GM21367 (cell line): ENCODE results near the gene SLC13A4.

Source experiments
- ATAC-seq: cut with Tn5 transposase; IDR thresholded peaks from one replicate; pipeline ENCODE4 v1.9.1; 2021; ENCODE audit not compliant: unreplicated experiment

Gene SLC13A4

DNA sequence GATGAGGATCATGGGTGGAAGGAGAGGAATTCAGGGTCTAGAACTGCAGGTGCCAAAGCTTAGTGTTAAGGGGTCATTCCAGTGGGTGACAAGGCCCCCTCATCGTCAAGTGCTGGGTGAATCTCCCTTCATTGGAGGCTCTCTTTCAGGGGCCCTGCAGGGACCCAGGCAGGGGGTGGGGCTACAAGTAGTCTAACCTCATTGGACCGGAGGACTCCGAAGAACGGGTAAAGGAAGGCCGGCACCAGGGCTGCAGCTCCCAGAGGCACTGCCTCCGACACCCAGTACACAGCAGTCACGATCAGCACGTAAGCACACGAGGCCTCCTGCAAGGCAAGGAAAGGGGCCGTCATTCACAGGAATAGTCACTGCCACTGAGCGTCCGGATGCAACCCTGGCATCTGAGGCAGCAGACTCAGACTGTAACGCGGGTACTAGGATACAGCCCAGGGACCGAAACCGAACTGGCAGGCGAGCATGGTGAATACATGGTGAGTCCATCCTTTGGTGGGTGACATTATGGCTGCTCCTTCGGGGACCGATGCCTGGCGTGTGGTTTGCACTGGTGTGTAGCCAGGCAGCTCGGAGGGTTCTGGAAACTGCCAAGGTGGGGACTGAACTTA is 6.7 kb downstream of the SLC13A4 start:
- ATAC-seq, result no peak

DNA sequence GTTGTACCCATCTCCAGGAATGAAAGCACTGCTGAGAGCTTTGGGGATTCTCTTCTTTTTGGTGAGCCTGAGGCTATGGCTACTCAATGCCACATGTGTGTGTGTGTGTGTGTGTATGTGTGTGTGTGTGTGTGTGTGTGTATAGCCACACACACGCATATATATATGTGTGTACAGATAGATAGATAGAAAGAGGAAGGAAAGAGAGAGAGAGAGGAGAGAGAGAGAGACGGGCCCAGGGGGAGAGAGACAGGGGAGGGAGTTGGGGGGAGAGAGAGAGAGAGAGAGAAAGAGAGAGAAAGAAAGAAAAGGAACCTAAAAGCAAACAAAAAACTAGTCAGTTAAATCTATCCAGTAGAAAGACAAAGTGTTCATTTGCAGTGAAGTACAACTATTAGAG is 8.3 kb downstream of the SLC13A4 start:
- ATAC-seq, result no peak

DNA sequence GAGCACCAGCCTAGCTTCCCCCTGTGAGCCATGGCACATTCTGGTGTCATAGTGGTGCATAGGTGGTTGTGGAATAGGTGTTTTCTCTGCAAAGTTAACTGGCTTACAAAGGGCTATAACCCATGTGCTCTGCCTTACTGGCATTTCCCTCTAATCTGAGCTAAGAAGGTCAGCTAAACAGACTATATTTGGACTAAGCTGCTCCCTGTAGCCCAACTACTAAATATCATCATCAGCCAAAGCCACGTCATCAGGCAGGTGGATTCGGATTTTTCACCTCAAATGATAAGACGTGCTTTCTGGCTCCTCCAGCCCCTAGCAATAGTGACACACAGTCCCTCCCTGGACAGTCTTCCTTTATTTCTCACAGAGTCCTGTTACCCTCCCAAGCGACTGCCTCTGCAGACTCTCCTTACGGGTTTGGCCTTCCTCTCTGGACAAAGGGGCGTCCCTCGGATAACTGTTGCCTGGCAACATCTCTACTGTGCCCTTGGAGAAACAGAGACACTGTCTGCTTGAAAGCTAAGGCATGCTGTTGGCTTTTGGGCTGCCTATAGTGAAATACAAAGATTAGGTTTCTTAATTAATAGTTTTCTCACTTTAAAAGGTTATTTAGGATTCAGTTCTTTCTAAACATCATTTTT is 9.1 kb downstream of the SLC13A4 start:
- no peak for ATAC-seq

DNA sequence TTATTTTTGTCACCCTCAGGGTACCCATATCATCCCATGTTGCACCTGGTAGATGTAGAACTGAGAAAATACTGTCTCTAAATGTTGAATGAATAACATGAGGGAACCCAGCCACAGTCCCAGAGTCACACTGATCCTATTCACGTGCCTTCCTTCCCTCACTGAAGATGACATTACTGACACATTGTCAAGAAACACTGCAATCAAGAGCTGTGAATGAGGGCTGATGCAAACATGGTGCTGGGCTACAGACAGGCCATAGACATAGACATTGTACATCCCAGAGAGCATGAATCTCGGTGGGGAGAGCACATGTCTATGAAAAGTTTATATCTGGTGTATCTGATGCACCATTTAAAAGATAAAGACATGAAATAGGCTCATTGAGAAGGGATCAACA is 9.8 kb downstream of the SLC13A4 start:
- no peak for ATAC-seq

DNA sequence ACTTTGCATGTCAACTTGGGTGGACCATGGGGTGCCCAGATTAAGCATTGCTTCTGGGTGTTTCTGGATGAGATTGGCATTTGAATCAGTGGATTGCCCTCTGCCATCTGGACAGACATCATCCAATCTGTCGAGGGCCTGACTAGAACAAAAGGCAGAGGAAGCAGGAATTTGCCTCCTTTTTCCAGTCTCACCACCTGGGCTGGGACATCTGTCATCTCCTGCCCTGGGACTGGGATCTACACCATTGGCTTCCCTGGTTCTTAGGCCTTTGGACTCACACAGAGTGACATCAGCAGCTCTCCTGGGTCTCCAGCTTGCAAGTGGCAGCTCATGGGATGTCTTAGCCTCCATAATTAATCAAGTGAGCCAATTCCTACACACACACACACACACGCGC is 10.3 kb downstream of the SLC13A4 start:
- no peak for ATAC-seq

DNA sequence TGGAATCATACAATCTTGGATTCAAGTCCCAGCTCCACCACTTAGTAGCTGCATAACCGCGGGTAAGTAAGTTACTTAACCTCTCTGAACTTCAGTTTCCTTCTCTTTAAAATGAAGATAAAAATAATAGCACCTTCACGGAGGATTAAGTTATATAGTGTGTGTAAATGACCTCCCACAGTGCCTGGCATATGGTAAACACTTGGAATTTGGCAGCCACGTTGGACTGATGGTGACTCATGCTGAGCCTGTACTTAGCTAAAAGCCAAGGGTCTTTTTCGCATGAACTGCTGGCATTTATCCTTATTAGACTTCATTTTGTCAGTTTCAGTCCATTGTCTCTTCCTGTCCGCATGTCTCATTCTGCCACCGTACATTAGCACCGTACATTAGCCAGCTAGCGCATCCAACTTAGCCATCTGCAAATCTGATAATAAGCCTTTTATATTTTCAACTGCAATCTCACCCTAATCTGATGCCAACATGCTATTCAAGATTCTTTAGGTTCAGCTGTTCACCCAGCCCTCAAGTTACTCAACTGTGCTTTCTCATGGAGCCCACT is 11.2 kb downstream of the SLC13A4 start:
- ATAC-seq, result no peak

DNA sequence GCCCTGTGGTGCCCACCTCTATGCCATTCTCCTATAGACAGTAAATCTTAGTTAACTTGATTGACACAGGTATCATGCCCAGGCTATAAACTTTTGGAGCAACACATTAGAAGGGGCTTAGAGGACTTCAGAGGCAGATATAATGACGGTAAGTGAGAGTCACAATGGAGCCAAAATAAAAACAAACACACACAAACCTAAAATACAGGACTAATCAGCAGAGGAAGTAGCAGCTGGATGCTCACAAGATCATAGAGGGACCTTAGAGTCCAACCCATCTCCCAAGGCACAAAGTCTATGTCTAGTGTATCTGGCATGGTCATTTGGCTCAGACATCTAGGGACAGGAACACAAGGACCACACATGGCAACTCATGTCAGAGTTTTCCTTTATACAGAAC is 12.3 kb downstream of the SLC13A4 start:
- no peak for ATAC-seq

DNA sequence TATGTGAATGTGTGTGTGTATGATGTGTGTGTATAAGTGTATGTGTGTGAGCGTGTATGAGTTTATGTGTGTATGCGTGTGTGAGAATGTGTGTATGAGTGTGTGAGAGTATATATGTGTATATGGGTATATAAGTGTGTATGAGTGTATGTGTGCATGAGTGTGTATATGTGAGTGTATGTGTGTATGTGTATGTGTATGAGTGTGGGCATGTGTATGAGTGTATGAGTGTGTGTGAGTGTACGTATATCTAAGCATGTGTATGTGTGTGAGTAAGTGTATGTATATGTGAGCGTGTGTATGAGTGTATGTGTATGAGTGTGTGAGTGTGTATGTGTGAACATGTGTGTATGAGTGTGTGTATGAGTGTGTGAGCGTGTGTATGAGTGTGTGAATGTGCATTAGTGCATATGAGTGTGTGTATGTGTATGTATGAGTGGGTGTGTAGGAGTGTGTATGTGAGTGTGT is 12.9 kb downstream of the SLC13A4 start:
- ATAC-seq, result no peak

DNA sequence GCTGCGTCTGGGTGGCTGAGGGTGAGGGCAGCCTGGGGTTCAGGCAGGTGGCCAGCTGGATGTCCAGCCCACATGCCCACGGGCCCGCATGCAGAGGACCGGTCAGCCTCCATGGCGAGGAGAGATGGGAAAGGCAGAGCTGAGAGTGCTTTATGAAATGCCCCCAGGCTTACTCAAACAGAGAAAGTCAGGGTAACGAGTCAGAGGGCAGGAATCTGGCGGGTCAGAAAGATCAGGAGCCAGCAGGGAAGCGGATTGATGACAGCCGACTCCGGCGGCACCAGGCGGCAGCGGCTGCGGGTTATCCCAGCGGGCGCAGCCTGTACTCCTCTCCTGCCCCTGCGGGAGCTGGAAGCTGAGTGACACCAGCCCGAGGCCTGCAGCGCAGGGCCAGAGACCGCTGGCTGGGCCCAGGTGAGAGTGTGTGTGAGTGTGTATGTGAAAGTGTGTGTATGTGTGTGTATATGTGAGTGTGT is 13.4 kb downstream of the SLC13A4 start:
- ATAC-seq, result no peak

DNA sequence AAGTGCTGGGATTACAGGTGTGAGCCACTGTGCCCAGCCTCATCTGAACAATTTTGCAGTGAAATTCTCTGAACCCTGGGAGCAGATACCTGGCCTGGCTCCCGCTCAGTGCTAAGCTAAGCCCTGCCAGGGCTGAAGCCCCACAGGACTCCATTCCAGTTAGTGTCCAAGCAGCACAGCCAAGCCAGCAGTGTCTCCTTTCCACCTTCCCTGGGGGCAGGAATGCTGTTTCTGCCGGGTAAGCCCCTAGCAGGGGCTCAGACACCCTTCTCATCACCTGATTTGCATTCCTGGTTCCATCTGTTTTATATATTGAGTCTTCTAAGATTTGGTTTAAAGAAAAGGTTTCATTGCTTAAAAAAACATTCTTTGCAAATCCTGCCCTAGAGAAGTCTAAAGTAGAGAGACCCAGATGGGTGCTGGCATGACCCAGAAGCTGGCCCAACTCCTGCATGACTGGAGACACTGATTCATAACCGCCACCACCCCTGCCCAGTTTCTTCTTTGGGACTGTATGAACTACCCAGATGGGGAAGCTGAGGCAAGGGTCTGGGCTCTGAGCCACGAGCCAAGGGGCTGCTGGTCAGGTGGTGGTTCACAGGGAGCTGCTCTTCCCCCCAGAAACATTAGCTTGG is 14.0 kb downstream of the SLC13A4 start:
- ATAC-seq, result no peak

DNA sequence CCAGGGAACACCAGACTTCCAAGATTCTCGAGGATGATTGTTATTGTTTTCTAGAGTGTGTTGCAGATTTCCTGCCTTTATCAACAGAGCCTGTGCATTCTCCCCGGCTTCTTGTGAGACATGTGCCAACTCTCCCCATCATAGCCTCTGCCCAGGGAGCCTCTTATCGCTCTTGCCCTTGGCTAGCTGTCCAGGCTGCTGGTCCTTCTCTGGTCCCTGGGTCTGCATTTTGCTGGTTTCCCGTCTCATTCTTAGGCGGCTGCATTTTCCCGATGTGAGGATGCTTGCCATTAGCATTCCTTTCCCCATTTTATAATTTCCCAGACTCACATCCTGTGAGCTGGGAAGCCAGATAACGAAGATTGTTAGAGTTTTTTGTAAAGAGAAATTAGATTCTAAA is 15.2 kb downstream of the SLC13A4 start:
- ATAC-seq, result no peak

DNA sequence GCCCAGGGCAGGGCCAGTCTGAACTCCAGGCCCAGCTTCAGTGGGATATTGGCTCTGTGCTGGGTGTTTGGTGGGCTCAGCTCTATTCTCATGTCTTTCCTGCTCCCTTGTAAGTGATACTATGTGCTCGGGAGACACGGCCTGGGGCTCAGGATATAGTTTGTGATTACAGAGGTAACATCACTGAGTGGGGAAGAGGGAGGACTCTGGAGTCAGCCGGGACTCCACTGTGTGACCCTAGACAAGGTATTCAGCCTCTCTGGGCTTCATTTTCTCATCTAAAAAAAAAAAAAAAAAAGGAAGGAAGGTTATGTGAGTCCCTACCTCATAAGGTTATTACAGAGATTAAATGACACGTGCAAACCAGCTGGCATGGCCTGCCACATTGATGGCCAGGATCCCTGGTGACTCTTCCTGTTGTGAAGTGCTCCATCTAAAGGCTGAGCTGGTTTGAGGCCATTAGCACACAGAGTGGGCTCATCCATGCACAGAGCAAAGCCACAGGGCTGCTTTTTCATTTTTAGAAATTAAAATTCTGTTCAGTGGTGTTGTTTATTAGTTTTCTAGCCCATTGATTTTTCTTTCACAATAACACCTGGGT is 15.7 kb downstream of the SLC13A4 start:
- ATAC-seq, result no peak

DNA sequence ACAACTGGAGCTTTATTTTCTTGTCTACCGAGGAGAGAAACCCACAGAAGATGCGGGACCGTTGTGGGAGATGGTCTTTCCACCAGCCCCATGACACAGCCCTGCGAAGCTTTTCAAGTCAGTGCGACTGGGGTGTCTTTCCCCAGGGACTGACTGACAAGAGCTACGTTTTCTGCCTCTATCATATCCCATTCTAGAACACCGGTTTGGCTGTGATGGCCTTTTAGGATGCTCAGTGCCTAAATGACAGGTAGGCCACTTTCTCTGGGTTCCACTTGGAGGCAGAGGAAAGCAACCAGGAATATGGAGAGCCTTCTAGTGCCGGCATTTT is 16.9 kb downstream of the SLC13A4 start:
- ATAC-seq, result no peak

DNA sequence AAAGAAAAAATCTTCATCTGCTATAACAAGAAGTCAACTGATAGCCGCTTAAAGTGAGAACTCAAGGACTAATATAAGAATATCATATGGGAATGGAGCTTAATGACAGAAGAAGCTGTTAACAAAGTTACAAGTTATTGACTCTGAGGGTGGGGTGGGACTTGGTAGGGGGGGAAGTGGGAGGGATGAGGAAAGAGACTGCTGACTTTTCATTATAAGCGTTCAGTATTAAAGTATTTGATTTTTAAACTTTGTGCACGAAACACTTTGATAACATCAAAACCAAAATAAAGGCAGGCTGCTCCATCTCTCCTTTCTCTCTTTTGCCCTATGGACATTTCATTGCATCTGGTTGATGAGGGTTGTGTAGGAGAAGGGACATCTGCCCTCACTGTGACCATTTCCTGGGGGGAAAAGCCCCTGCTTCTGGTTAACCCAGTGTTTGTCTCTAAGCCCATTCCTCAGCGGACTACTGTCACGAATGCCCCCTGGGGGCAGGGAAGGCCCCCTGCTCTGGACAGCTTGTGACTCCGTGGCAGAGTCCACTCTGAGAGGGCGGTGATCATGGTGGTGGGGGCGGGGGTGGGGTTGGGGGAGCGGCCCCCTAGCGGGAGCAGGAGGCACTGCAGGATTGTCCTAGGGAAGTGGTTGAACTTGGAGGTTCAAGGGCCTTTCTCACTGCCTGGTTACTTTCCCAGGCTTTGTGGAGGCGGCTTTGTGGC is 17.4 kb downstream of the SLC13A4 start:
- no peak for ATAC-seq

DNA sequence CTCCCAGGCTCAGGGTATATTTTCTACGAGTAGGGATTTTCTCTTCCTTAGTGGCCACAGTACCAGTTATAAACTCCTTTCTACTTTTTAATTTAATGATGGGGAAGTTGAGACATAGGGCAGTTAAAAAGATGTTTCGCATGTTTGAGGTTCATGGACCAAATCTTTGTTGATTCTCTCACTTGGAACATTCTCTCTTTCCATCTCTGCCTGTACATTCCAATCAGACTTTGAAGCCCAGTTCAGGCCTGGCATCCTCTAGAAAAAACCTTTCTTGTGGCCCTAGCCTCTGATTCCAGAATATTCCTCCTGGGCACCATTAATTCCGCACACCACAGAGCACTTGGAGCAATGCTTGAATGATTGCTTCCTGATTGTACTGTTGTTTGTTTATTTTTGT is 18.5 kb downstream of the SLC13A4 start:
- ATAC-seq, result no peak

DNA sequence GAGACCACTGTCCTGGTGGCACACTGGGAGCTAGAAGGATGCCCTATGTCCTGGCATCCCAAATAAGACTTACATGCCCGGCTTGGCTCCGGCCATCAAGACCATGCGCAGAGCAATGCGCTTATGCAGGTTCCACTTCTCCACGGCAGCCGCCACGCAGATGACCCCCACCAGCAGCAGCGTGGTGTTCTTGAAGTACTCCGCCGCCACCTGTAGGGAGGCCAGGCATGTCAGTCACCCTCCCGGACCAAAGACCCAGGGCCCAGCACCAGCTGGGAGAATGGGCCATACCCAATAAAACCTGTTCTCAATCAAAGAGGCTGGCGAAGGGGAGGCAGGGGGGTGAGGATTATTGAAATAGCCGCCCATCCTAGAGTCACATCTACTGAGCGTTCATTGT is 19.9 kb downstream of the SLC13A4 start:
- ATAC-seq, result no peak

DNA sequence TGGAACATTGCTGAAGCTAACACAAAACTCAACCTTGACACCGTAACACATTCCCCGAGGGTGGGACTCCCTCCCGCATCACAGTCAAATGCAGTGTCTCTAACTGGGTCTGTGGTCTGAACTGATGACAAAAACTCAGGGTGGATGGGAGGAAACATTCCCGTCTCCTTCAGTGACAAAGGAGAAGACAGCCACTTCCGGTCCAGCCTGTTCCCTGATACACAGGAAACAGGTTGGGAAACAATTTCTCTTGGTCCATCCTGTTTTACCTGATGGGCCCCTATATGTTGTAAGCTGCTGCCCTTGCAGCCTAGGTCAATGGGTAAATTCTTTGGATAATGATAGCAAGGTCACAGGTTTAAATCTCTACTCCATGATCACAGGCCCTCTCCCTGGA is 20.4 kb downstream of the SLC13A4 start:
- no peak for ATAC-seq

DNA sequence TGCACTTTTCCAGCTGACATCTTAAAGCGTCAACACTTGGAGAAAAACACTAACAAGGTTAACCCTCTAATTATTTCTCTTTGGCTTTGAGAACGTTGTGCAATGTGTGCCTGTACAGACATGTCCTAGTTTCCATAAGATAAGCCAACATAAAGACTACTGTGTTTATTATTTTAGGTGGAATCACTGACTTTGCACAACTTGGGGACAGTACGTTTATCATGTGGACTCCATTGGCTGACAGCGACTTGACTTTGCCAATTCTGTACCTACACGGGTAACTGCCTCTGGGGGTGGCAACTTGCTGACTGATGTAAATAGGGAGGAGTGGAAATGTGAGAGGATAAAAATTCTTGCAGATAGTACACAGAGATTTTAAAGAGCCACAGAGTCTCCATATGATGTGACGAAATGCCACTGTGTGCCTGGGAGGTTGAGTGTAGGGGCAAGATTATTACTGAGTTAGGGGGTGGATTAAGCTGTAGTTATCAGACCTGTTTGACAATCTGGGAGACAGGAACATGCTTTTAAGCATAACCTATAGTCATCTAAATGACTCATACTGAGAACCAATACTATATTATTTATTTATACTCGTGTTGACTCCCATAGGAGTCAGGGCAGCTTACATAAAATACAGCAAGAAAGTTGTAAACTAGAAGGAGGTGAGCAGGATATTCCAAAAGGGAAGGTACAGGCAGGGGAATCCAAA is 21.0 kb downstream of the SLC13A4 start:
- no peak for ATAC-seq

DNA sequence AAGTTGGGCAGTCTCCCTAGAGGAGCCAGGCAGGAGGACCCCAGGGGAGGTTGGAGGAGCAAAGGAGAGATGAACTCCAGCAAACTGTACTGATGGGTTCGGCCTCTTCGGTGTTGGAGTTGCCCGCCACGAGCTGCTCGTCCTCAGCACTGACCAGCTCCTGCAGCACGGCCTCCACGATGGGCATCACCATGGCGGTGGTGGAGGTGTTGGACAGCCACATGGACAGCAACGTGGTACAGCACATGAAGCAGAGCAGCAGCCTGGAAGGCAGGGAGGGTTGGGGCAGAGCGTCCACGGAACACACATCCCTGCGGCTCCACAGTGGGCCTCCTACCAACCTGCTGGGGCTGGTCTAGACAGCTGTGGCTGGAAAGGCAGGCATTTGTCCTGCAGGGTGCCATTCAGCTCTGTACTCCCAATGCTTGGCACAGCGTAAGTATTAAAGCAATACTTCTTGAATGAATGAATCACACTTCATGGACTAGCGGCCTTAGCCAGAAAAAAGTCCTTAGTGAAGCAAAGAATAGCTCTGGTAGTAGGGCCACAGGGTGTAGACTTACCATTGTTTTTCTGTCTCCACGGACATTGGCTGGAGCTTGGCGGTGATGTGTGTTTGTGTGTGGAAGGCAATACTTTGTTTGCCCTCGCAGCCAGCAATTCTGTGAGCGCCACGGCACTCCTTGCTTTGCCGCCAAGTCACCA is 21.8 kb downstream of the SLC13A4 start:
- no peak for ATAC-seq

DNA sequence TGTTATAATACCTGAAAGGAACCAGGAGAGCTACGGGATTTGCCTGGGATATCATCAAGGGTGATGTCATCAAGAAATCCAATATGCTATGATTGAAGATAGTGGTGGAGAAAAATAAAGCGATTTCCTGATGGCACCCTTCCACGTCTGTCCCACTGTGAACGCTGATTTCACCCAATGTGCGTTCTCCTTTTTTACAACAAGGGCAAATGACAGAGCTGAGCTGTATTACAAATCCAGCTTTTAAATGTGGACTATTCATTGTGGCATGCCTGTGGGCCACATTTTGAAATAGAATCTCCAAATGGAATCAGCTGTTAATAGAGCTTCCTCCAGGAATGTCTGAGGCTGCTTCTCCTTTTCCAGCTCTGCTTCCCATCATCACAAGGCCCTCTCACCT is 23.3 kb downstream of the SLC13A4 start:
- ATAC-seq, result no peak
